NCI-H1105 treated with DMSO at 0.1 percent for 48 hours (cell line): Measurements from ENCODE around the gene RPS8.
"Not testable (repeated sequence)": the region's sequence is repeated elsewhere in the genome, so short reads cannot be mapped to it uniquely, and the experiment has no call there.

Experiments
- DNase-seq: peaks from one replicate; lab custom pipeline; 2025; lab: John Stamatoyannopoulos, UW

Gene RPS8

DNA sequence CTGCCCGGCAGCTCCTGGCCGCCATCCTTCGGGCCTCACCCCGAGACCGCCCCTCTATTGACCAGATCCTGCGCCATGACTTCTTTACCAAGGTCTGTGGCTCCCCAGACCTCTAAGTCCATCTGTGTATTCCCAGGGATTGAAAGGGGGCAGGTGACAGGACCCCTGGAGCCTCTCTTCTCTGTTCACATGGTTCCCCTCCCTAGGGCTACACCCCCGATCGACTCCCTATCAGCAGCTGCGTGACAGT is 27.6 kb downstream of the RPS8 start:
- DNase-seq, result no peak

- no peak for DNase-seq
Measured at GRCh38 chr1:44803312-44804095, 28.2 kb downstream of the RPS8 start.

DNA sequence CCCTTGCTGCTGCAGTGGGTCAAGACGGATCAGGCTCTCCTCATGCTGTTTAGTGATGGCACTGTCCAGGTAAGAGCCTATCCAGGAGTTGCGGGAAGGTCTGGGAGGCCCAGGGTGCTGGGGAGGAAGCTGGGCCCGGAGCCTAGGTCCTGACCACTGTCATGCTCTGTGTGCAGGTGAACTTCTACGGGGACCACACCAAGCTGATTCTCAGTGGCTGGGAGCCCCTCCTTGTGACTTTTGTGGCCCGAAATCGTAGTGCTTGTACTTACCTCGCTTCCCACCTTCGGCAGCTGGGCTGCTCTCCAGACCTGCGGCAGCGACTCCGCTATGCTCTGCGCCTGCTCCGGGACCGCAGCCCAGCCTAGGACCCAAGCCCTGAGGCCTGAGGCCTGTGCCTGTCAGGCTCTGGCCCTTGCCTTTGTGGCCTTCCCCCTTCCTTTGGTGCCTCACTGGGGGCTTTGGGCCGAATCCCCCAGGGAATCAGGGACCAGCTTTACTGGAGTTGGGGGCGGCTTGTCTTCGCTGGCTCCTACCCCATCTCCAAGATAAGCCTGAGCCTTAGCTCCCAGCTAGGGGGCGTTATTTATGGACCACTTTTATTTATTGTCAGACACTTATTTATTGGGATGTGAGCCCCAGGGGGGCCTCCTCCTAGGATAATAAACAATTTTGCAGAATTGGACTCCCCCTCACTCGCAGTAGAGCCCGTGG is 30.1 kb downstream of the RPS8 start:
- DNase-seq, result no peak

- no peak for DNase-seq
Measured at GRCh38 chr1:44806025-44806703, 30.8 kb downstream of the RPS8 start.

DNA sequence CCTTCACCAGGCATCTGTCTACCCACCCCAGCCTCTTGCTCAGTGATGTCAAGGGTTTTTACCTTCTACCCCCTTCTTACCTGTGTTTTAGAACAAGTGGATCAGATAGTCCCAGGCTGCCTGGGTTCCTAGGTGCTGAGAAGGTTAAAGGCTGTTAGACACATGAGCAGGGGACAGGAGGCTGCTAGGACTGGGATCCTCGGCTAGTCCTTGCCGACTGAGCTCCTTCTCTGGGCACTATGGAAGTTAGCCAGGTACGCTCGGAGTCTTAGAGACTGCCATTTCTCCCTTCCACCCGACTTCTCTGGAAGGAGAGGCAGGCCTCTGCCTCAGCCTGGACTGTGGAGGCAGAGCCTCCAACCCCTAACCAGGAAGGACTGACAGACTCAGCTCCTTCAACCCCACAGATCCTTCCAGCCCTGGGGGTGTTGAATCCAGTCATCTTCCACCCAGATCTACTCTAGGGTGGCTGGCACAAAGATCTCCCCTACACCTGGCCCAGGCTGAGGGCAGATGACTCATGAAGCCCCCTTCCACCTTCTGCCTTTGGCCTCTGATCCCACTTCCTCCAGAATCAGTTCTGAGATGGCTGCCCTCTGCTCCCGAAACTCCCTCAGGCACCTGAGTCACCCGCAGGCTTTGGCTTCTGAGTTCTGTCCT is 31.5 kb downstream of the RPS8 start, which contains the start of gene DYNLT4:
DYNLT4 (minus strand) TSS at position 648 of the 660 bp plus-strand sequence. CDS start 683 bp downstream, outside the sequence.
- no peak for DNase-seq

GRCh38 chr1:44807364-44808062 is 32.2 kb downstream of the RPS8 start:
- DNase-seq, result no peak

GRCh38 chr1:44808063-44808937 is 33.0 kb downstream of the RPS8 start, which contains the start of gene BTBD19:
TSS of gene BTBD19 (plus strand) at chr1:44808523. CDS start at chr1:44808821, 298 bp downstream.
- no peak for DNase-seq

DNA sequence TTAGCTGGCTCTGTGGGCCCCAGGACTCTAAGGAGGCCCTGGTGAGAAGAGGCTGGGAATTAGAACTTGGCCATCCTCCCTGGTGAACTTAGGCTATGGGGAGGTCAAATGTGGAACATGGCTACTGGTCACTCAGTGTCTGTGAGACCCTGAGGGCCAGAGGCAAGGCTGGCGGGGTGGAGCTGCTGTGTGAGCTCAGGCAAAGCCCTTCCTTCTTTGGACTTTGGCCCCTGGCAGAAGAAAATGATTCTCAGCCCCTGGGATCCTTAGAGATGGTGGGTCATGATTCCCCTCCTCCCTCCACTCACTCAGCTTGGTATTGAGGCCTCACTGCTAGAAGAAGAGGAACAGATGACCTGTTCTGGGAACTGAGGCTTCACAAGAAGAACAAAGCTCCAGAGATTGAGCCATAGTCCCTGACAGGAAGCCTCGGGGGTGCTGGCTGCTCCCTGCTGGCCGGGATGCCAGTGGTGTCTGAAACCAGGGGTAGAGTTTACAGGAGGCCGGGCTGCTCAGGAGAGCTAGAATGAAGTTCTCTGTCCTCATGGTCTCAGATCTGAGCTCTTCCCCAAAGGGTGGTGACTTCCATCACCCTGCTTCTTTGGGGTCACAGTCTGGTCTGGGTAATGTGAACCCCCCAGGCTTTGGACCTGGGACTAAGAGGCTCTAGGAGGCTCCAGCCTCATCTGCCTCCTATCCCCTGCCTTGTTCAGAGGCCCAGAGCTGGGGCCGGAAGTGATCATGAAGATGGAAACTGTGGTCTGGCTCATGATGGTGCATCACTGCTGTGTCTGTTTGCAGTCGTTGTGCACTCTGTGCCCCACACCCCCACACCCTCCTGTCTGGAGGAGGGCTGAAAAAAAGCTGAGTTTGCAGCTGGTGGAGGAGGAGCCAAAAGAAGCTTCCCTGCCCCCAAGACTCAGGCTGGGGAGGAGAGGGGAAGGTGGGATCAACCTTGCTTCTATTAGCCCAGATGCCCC is 33.9 kb downstream of the RPS8 start:
- no peak for DNase-seq

DNA sequence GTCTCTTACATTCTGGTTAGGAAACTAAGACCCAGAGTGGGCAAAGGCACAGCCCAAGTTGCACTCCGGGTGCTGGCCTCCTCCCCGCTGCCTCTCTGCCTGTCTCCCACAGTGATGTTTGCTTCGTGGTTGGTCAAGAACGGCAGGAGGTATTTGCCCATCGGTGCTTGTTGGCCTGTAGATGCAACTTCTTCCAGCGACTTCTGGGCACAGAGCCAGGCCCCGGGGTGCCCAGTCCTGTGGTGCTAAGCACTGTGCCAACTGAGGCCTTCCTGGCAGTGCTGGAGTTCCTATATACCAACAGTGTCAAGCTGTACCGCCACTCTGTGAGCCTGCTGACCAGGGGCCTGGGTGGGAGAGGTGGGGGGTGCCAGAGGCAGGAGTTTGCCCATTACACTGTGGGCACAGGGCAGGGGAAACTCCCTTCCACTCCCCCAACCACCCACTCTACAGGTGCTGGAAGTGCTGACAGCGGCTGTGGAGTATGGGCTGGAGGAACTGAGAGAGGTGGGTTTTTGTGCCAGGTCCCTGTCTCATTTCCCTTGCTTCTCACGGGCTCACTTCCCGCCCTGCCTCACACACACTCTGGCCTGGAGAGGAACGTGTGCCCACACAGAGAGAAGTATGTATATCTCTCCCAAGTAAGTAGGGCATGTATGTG is 34.9 kb downstream of the RPS8 start:
- no peak for DNase-seq

DNA sequence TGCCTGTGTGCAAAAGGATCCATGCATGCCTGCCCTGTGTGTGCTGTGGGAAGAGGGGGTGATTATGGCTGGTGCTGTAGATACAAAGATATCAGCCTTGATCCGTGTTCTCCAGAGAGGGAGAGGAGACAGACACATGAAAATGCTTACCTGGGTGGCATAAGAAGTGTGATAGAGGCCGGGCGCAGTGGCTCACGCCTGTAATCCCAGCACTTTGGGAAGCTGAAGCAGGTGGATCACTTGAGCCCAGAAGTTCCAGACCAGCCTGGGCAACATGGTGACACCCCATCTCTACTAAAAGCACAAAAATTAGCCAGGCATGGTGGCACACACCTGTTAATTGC is 35.4 kb downstream of the RPS8 start:
- DNase-seq, result not testable (repeated sequence)

DNA sequence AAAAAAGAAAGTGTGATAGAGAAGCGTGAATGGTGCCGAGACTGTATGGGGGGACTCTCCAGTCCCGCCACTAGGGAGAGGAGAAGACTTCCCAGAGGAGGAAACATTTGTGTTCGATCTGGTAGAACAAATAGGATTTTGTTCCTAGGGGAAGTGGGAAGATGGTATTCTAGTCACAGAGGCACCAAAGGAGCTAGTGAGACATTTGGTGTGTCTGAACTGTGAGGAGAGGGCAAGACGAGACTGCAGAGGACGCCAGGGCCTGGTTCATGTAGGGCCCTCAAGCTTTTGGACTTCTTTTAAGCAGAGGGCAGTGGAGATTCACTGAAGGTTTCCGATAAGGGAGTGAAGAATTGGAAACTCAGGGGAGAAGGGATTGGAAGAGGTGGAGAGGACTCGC is 35.9 kb downstream of the RPS8 start:
- no peak for DNase-seq

DNA sequence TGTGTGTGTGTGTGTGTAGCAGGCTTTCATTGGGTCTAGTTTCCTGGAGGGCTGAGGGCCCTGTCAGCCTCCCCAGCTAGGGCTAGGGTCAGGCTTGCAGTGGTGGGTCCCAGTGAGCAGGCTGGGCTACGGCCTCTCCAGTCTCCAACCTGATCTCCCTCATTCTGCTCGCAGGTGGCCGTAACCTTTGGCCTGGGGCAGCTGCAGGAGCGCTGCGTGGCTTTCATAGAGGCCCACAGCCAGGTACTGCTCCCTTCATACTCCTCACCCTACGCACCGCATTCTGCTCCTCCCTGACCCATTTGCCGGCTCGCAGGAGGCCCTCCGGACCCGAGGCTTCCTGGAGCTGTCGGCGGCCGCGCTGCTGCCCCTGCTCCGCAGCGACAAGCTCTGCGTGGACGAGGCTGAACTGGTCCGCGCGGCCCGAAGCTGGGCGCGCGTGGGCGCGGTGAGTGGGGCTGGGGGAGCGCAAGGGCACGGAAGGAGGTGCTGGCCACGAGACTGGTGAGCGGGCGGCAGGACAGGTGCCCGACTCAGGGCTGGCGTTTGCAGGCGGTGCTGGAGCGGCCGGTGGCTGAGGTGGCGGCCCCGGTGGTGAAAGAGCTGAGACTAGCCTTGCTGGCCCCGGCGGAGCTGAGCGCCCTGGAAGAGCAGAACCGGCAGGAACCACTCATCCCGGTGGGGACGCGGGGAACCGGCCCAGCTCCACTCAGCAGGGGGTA is 37.6 kb downstream of the RPS8 start:
- DNase-seq, result no peak

DNA sequence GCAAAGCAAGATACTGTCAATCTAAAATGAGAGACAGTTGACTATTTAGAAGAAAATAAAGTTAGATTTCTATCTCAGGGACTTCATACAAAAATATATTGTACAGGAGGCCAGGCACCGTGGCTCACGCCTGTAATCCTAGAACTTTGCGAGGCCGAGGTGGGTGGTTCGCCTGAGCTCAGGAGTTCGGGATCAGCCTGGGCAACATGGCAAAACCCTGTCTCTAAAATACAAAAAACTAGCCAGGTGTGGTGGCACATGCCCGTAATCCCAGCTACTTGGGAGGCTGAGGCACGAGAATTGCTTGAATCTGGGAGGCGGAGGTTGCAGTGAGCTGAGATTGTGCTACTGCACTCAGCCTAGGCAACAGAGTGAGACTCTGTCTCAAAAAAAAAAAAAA is 40.6 kb downstream of the RPS8 start:
- not testable (repeated sequence) for DNase-seq

DNA sequence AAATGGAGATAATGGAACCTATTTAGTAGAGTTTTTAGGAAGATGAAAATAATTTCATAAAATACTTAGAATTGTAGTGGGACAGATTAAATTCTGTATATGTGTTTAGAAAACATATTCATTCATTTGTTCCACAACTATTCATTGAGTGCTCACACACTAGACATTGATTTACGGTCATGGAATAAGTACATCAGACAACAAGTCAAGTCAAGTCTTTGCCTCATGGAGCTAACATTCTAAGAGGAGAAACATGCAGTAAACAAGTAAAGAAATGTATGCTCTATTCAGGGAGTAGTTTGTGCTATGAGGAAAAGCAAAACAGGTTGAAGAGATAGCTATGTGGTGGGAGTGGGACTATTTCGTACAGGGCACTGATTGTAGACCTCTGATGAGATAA is 42.0 kb downstream of the RPS8 start:
- no peak for DNase-seq

- no peak for DNase-seq
Measured at GRCh38 chr1:44817771-44818495, 42.6 kb downstream of the RPS8 start.

- no peak for DNase-seq
Measured at GRCh38 chr1:44819196-44819607, 43.9 kb downstream of the RPS8 start.

GRCh38 chr1:44819608-44820327 is 44.4 kb downstream of the RPS8 start:
- no peak for DNase-seq
